ENCODE data around the gene ADH5.
"Not testable (repeated sequence)": the region's sequence is repeated elsewhere in the genome, so short reads cannot be mapped to it uniquely, and the experiment has no call there.

ADH5 gene

DNA sequence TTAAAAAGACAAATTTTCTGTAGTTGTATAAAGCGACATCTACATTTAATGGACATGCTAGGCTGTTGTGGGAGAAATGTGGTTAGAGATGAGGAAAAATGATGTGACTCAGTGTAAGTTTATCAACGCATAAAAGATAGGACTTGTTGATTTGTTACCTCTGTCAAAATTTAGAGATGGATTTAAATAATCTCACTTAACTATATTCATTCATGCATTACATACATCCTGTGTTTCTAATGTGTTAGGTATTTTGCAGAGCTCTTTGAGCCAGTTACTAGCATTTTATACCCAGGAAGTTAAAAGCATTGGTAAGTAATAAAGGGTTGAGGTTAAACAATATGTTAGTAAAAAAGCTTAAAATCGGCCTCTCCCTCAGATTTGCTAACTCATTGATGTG is 58.7 kb downstream of the ADH5 start:
- peak; percentile 3 for DNase-seq (ENCODE audit: low read depth, low spot score)

DNA sequence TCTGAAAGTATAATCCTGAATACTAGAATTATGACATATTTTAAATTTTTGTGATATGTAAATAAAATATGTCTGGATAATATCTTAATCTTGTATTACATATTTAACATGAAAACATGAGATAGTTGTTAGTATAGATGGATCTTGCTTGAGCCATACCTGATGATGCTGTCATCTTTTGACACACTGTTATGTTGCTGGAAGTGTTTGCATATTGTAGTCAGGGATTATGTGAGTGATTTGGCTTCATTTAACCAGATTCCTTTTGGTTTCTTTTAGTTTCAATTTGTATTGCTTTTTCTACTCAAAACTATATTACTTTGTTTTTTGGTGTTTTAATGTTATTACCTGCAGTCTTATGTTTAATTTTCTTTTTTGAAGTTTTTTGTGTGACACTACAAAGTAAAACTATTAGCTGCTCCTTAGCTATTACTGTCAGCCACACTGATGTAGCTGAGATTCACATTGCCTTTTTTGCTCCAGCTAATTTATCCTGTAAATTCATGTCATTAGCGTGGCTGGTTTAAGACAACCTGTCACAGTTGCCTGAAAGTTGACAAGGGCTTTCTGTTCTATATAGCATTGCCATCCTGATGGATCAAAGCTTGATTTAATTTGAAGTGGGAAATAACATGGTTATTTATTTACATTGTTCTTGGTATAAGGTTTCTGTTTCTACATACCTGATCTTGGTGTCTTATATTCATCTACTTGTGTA is 59.4 kb downstream of the ADH5 start:
- no peak for DNase-seq (ENCODE audit: low read depth, low spot score)

- DNase-seq (ENCODE audit: low read depth, low spot score): no peak
These were observed 60.4 kb downstream of the ADH5 start for GRCh38 chr4:99028187-99028586.

DNA sequence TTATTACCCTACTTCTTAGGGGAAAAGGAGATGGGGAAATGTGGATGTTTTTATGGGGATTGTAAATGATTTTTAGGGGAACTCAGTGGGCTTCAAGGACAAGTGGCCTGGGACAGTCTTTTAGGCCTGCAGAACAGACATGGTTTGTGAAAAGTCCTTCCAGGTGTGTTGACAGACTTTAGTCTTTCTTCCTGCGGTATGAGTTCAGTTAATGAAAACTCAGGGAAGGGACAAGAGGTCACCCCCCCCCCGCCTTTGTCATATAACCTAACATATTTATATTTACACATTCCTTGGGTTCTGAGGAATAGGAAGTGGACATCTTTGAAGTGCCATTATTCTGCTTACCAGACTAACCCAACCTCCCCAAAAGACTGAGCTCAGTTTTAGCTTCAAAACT is 61.3 kb downstream of the ADH5 start:
- no peak for DNase-seq (ENCODE audit: low read depth, low spot score)

- DNase-seq (ENCODE audit: low read depth, low spot score): no peak
These were observed 63.1 kb downstream of the ADH5 start for GRCh38 chr4:99025506-99025905.

DNA sequence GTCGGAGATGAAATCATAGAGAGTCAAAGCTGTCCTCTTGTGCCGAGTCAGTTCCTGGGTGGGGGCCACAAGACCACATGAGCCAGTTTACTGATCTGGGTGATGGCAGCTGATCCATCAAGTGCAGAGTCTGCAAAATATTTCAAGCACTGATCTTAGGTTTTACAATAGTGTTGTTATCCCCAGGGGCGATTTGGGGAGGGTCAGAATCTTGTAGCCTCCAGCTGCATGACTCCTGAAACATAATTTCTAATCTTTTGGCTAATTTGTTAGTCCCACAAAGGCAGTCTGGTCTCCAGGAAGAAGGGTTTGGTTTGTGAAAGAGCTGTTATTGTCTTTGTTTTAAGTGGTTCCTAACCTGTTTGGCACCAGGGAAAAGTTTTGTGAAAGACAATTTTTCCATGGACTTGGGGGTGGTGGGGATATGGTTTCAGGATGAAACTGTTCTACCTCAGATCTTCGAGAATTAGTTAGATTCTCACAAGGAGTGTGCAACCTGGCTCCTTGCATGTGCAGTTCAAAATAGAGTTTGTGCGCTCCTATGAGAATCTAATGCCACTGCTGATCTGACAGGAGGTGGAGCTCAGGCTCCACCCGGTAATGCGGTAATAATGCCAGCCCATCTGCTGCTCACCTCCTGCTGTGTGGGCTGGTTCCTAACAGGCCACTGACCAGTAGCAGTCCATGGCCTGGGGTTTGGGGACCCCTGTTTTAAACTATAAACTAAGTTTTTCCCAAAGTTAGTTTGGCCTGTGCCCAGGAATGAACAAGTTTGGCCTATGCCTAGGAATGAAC is 63.9 kb downstream of the ADH5 start:
- DNase-seq (ENCODE audit: low read depth, low spot score): no peak

GRCh38 chr4:99023800-99024251 is 64.8 kb downstream of the ADH5 start:
- not testable (repeated sequence) for DNase-seq (ENCODE audit: low read depth, low spot score)

DNA sequence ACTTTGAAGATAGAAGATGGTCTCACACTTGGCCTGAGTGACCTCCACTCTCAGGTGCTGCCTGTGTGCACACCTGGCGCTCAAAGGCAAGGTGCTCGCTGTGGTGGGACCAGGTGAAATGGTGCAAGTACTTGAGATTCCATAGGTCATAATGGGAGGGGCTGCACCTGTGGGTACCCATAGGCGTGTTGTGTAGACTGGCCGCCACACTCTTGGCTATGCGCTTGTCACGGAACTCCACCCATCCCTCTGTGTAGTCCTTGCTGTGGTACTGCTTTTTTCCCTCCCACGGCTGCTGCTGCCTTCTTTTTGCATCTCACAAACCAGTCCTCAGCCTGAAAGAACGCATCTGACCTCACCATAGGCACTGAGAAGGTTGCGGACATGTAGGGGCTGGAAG is 66.0 kb downstream of the ADH5 start:
- no peak for DNase-seq (ENCODE audit: low read depth, low spot score)

GRCh38 chr4:99021386-99021785 is 67.2 kb downstream of the ADH5 start:
- no peak for DNase-seq (ENCODE audit: low read depth, low spot score)
